Fibroblast of lung (primary cell): ENCODE measurements around the gene SYNE1.

Experiments used
- CTCF ChIP-seq, 2 donors: IDR thresholded peaks in 1 of 2; conservative IDR thresholded peaks in 1 of 2; 1 replicate in 1 of 2; 2 replicates in 1 of 2; pipeline ENCODE4 v1.5.1; 2011 to 2012; ENCODE audit warnings: low read length in 2 of 2, control low read depth in 1 of 2, inconsistent platforms in 1 of 2, low read depth in 1 of 2, mild to moderate bottlenecking in 1 of 2
- EZH2 ChIP-seq: IDR thresholded peaks from 2 replicates; pipeline ENCODE4 v1.5.1; 2012; ENCODE audit warnings: low read length, control low read depth, mild to moderate bottlenecking; ENCODE audit errors: missing control alignments

- TF ChIP-seq CTCF (conservative IDR thresholded peaks at IDR 0.05 in 1 of 2, IDR thresholded peaks at IDR 0.05 in 1 of 2; ENCODE audit: low read depth in 1 of 2, low read length in 2 of 2) (no peak), EZH2 (no peak)
Observed at GRCh38 chr6:152566103-152566875, 70.9 kb downstream of the SYNE1 start.
